PC-9 (cell line): ENCODE results near the gene CBX5. TPM values are rescaled to one million over a fixed set of nuclear protein-coding genes. Genes with fewer than 3 reads are reported as not detected.
"Not testable (repeated sequence)": the region's sequence is repeated elsewhere in the genome, so short reads cannot be mapped to it uniquely, and the experiment has no call there.

Experiments used
- BruUV-seq: library from RNA; stranded (reverse); fragments of 400-500 nt; replicated peaks from 2 replicates; lab custom pipeline; 2021; lab: Mats Ljungman, UMichigan
- CTCF ChIA-PET: fragments of 300-600 bp; sonication (Branson Sonifier 250); formaldehyde crosslinking; loops from one replicate; lab custom pipeline; 2022; ENCODE audit warnings: antibody characterized with exemption; lab: Charles Lee
- POLR2A ChIA-PET: fragments of 300-600 bp; sonication (Branson Sonifier 250); formaldehyde crosslinking; loops from one replicate; lab custom pipeline; 2022; ENCODE audit warnings: antibody characterized with exemption; ENCODE audit not compliant: unreplicated experiment; lab: Charles Lee
- DNase-seq, 2 experiments: peaks; one replicate each; pipeline versions ENCODE4 v3.0.0 to v3.0.0-alpha.2; 2015 to 2022; ENCODE audit warnings: mixed read lengths in 1 of 2
- H2AFZ ChIP-seq: fragments of 200-600 bp; sonication (generic); 2 replicates; pipeline ENCODE4 v1.8.1; 2017; ENCODE audit warnings: antibody characterized with exemption
- H3F3A ChIP-seq: fragments of 200-600 bp; sonication (generic); 2 replicates; pipeline ENCODE4 v1.8.1; 2017; ENCODE audit warnings: antibody characterized with exemption, mild to moderate bottlenecking, low read depth; ENCODE audit not compliant: insufficient read depth
- H3K27ac ChIP-seq: fragments of 200-600 bp; sonication (generic); 2 replicates; pipeline ENCODE4 v1.6.1; 2016; ENCODE audit warnings: mixed run types
- H3K27me3 ChIP-seq: fragments of 200-600 bp; sonication (generic); 2 replicates; pipeline ENCODE4 v1.6.1; 2016; ENCODE audit warnings: low read depth, mixed run types; ENCODE audit not compliant: insufficient read depth
- H3K36me3 ChIP-seq: fragments of 200-600 bp; sonication (generic); 2 replicates; pipeline ENCODE4 v1.6.1; 2016; ENCODE audit warnings: low read depth, mixed run types
- H3K4me1 ChIP-seq: fragments of 200-600 bp; sonication (generic); replicated peaks from 2 replicates; pipeline ENCODE4 v1.6.1; 2016; ENCODE audit warnings: mixed run types; ENCODE audit not compliant: insufficient read depth
- H3K4me2 ChIP-seq: fragments of 200-600 bp; sonication (generic); 2 replicates; pipeline ENCODE4 v1.6.1; 2017; ENCODE audit warnings: mixed run types
- H3K4me3 ChIP-seq: fragments of 200-600 bp; sonication (generic); 2 replicates; pipeline ENCODE4 v1.6.1; 2016; ENCODE audit warnings: mixed run types
- H3K79me2 ChIP-seq: fragments of 200-600 bp; sonication (generic); 2 replicates; pipeline ENCODE4 v1.6.1; 2017; ENCODE audit warnings: low read depth, mixed run types
- H3K9me2 ChIP-seq: fragments of 200-600 bp; sonication (generic); 2 replicates; pipeline ENCODE4 v1.8.1; 2017; ENCODE audit warnings: mild to moderate bottlenecking; ENCODE audit not compliant: insufficient read depth
- H3K9me3 ChIP-seq: fragments of 200-600 bp; sonication (generic); 2 replicates; pipeline ENCODE4 v1.8.1; 2016; ENCODE audit warnings: low read depth; ENCODE audit not compliant: insufficient read depth
- H4K20me1 ChIP-seq: fragments of 200-600 bp; sonication (generic); 2 replicates; pipeline ENCODE4 v1.8.1; 2017; ENCODE audit not compliant: insufficient read depth
- CTCF ChIP-seq: fragments of 200-600 bp; sonication (generic); conservative IDR thresholded peaks from 2 replicates; pipeline ENCODE4 v1.6.1; 2017; ENCODE audit warnings: mixed run types, antibody characterized with exemption, mild to moderate bottlenecking, moderate library complexity
- EZH2 ChIP-seq: fragments of 200-600 bp; sonication (generic); IDR thresholded peaks from 2 replicates; pipeline ENCODE4 v1.8.0; 2017; ENCODE audit warnings: antibody characterized with exemption, low read depth
- intact Hi-C: fragments of 100-400 bp; cut with micrococcal nuclease; formaldehyde crosslinking; loops from one replicate; pipeline ENCODE4 v1.10.0; 2022; ENCODE audit not compliant: unreplicated experiment
- total RNA-seq: library from RNA; stranded (reverse); gene quantifications from 2 replicates; pipeline ENCODE4 v1.2.3, GENCODE V29; 2021

Gene CBX5
- total RNA-seq, 1 experiment from 2014 or later: 154 TPM

DNA sequence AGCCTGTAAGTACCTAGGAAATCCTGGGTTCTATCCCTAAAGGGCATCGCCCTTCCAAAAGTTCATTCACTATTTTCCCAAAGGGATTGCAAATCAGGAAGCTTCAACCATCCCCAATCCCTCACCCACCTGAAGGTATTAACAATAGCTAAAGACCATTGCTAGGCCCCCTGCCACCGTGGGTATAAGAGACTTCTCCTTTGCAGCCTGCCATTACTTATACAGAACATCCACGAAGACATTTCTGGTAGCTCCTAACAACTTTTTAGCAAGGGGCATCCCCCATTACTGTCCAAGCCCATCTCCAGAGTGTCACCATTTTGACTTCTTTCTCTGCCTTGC is 90.8 kb downstream of the CBX5 start:
- Histone ChIP-seq H3K27me3 (peaks cover 4% of the 10 kb centered on the region; the same call in 1 of the 2 replicates), H3F3A (no peaks in the 10 kb centered on the region), H3K9me2 (no peaks in the 10 kb centered on the region), H3K9me3 (no peaks in the 10 kb centered on the region), H2AFZ (peak overlapping the region; percentile 91), H3K4me1 (peaks cover 25% of the 10 kb centered on the region), H3K4me3 (peak overlapping the region; percentile 90; the same call in 1 of the 2 replicates), H3K79me2 (peaks cover 13% of the 10 kb centered on the region), H3K4me2 (peak overlapping the region; percentile 94), H4K20me1 (no peaks in the 10 kb centered on the region), H3K36me3 (no peaks in the 10 kb centered on the region), H3K27ac (no peak overlapping the region)
- intact Hi-C loops: no loop called here
- no peak for DNase-seq
- POLR2A ChIA-PET: interaction anchor here (0.8 to 1.0 kb wide), 2 partner anchors 172 to 194 kb away, joined by 13 to 31 read pairs; no protein-coding TSS in a partner anchor
- TF ChIP-seq CTCF (no peak), EZH2 (no peak)
- BruUV-seq: no TSS peak
- CTCF ChIA-PET: interaction anchor here (0.6 to 2.7 kb wide), 3 partner anchors 13 to 183 kb away, joined by 3 to 11 read pairs (median 4); partner anchors contain the start of gene HOXC5

DNA sequence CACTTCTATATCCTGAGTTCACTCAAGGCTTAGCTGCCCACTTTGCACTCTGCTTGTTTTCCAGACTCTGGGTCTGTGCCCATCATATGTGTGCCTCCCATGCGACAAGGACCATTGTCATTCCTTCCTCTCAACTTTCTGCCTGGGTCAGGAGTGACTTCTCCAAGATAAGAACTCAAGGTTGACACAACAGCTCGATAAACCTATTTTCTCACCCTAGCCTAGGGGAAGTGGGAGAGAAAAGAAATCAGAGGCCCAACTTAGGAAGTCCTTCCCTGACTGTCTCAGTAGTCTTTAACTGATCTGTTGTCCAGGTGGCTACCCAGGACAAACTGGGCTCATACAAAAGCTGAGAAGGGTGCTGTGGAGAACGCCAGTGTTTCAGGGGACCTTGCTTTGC is 92.8 kb downstream of the CBX5 start:
- no peaks in the 10 kb centered on the region for H3K36me3 ChIP-seq
- H3K4me2 ChIP-seq: peak overlapping the region; percentile 81
- peak in 1 of 2 experiments; percentile 52 for DNase-seq
- TF ChIP-seq EZH2 (no peak), CTCF (no peak)
- H3K27me3 ChIP-seq: no peaks in the 10 kb centered on the region
- H3K9me2 ChIP-seq: no peaks in the 10 kb centered on the region
- no peaks in the 10 kb centered on the region for H3F3A ChIP-seq
- H3K79me2 ChIP-seq: peaks cover 13% of the 10 kb centered on the region
- BruUV-seq: no TSS peak
- no peak overlapping the region for H3K27ac ChIP-seq
- intact Hi-C loops: no loop called here
- no peaks in the 10 kb centered on the region for H4K20me1 ChIP-seq
- CTCF ChIA-PET: interaction anchor here (0.7 kb wide), 1 partner anchor 286 kb away, joined by 3 read pairs; no protein-coding TSS in a partner anchor
- H3K9me3 ChIP-seq: no peaks in the 10 kb centered on the region
- H3K4me3 ChIP-seq: no peak overlapping the region
- H3K4me1 ChIP-seq: peaks cover 25% of the 10 kb centered on the region
- H2AFZ ChIP-seq: no peak overlapping the region
- POLR2A ChIA-PET: no interaction called here

GRCh38 chr12:54185919-54186318 is 94.0 kb downstream of the CBX5 start:
- DNase-seq: no peak
- Histone ChIP-seq H3K79me2 (peaks cover 13% of the 10 kb centered on the region), H3K9me3 (no peaks in the 10 kb centered on the region), H3K27ac (no peak overlapping the region), H3K36me3 (no peaks in the 10 kb centered on the region), H3K9me2 (no peaks in the 10 kb centered on the region), H3K4me1 (peaks cover 20% of the 10 kb centered on the region), H3F3A (no peaks in the 10 kb centered on the region), H3K4me2 (no peak overlapping the region), H2AFZ (no peak overlapping the region), H3K27me3 (no peaks in the 10 kb centered on the region), H3K4me3 (no peak overlapping the region), H4K20me1 (no peaks in the 10 kb centered on the region)
- ChIA-PET CTCF (no interaction called here), POLR2A (interaction anchor here (0.7 kb wide), 1 partner anchor 11 kb away, joined by 4 read pairs; no protein-coding TSS in a partner anchor)
- BruUV-seq: no TSS peak
- TF ChIP-seq CTCF (no peak), EZH2 (no peak)
- intact Hi-C loops: no loop called here

- BruUV-seq, POLR2A ChIA-PET: not testable (repeated sequence)
Measured at GRCh38 chr12:54185297-54185696, 94.6 kb downstream of the CBX5 start.

More at GRCh38 chr12:54185297-54185696, 94.6 kb downstream of the CBX5 start:
- Histone ChIP-seq H3K79me2 (peaks cover 13% of the 10 kb centered on the region), H3K4me1 (peaks cover 20% of the 10 kb centered on the region)
- H3K9me2 ChIP-seq, H2AFZ ChIP-seq, H4K20me1 ChIP-seq, H3K36me3 ChIP-seq, H3F3A ChIP-seq, H3K9me3 ChIP-seq, H3K4me2 ChIP-seq, H3K27ac ChIP-seq, CTCF ChIA-PET, H3K4me3 ChIP-seq, DNase-seq, intact Hi-C loops, H3K27me3 ChIP-seq: not testable (repeated sequence)
